GM13977 (cell line): ENCODE measurements around the gene CASP4.

Experiments
- DNase-seq: peaks from one replicate; pipeline ENCODE4 v3.0.0; 2012; ENCODE audit warnings: low spot score
- in situ Hi-C: fragments of 300-500 bp; cut with MboI; formaldehyde crosslinking; loops from one replicate; pipeline ENCODE4 v1.12.0; 2022; ENCODE audit warnings: low sequenced_read_pairs, low pct_unique_long_range_greater_than_20kb, mixed read lengths, inconsistent platforms; ENCODE audit not compliant: unreplicated experiment
- TF ChIP-seq, protein P1 (sequence below): IDR thresholded peaks from 2 replicates; pipeline ENCODE4 v1.5.1; 2012; ENCODE audit warnings: mild to moderate bottlenecking, control low read depth; ENCODE audit not compliant: insufficient read depth; ENCODE audit errors: extremely low read depth, missing control alignments

Gene CASP4

DNA sequence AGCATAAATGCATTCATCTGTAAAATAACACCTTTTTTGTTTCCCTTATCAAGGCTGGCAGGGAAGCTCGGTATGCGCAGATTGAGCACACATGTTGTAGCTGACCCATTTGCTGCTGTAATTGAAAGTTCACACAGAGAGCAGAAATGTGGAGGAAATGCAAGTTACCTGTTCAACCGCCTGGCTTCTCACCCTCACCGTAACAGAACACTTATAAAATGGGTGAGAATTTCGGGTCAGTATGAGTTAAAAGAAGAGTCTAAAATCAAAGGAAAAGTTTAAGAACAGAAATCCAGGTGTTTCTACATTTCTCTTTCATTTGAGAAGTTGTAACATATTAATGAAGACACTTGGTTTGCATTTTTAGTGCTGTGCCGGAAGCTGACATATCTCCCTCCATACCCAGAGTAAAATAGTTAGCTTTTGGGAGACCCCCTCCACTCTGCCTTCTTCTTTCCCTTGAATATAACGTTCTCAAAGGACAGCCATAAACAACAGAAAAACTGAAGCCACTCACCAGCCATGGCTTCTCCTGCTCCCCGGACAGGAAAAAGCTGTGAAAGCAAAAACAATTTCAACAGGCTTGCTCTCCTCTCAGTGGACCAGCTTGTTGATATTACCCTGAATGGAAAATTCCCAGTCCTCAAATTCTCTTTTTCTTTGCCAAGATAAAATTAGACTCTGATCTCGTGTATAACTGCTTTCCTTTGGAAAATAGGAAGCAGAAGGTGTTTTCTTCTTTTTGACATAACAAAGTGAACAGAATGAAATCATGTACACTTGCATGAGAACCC is 70.3 kb downstream of the CASP4 start, which contains the start of gene CASP12:
CASP12 (minus strand) TSS at position 570 of the 794 bp plus-strand sequence.
- TF ChIP-seq, protein P1, sequence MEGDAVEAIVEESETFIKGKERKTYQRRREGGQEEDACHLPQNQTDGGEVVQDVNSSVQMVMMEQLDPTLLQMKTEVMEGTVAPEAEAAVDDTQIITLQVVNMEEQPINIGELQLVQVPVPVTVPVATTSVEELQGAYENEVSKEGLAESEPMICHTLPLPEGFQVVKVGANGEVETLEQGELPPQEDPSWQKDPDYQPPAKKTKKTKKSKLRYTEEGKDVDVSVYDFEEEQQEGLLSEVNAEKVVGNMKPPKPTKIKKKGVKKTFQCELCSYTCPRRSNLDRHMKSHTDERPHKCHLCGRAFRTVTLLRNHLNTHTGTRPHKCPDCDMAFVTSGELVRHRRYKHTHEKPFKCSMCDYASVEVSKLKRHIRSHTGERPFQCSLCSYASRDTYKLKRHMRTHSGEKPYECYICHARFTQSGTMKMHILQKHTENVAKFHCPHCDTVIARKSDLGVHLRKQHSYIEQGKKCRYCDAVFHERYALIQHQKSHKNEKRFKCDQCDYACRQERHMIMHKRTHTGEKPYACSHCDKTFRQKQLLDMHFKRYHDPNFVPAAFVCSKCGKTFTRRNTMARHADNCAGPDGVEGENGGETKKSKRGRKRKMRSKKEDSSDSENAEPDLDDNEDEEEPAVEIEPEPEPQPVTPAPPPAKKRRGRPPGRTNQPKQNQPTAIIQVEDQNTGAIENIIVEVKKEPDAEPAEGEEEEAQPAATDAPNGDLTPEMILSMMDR = no peak
- peak; percentile 8 for DNase-seq
- in situ Hi-C loops = no loop called here

DNA sequence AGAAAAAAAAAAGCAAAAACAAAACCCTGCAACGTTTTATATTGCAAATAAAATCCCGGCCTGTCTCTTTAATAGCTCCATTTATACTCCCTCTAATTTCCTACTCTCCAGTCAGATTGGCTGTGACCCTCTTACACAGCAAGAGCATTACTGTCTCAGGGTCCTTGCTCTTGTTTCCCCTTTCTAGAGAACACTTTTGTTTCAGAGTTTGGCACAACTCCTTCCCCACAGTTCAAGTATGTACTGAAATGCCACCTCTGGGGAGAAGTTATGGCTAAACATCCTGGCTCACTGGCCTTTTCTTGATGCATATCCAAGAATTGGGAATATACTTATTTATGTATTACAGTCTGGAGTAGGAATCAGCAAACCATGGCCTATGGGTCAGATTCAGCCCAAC is 72.7 kb downstream of the CASP4 start:
- TF ChIP-seq, protein P1 = no peak
- in situ Hi-C loops = no loop called here
- no peak for DNase-seq

DNA sequence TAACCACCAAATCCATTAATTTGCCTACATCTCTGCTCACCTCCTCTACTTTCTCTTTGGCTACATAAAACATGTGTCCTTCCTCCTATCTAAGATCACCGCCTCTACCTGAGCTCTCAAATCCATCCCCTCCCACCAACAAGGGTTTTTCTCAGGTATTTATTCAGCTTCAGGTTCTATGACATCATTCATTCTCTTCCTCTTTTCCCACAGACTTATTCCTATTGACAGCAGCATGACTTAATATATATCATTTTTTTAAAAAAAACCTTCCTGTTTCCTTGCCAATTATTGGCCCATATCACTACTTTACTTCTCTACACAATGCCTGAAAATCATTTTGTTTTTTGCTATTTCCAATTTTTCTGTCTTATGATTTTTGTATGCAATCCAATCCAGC is 74.5 kb downstream of the CASP4 start:
- no peak for DNase-seq

More for the DNA sequence above, 74.5 kb downstream of the CASP4 start:
- in situ Hi-C loops = no loop called here
- TF ChIP-seq, protein P1 = no peak
